HG03045 (cell line): ENCODE measurements around the gene PLCB2.

Source experiments
- ATAC-seq: cut with Tn5 transposase; IDR thresholded peaks from one replicate; pipeline ENCODE4 v1.9.1; 2021; ENCODE audit warnings: mild to moderate bottlenecking, moderate library complexity; ENCODE audit not compliant: unreplicated experiment

PLCB2 gene

GRCh38 chr15:40306371-40306770 lies 1.4 kb downstream of the PLCB2 start:
- no peak for ATAC-seq

DNA sequence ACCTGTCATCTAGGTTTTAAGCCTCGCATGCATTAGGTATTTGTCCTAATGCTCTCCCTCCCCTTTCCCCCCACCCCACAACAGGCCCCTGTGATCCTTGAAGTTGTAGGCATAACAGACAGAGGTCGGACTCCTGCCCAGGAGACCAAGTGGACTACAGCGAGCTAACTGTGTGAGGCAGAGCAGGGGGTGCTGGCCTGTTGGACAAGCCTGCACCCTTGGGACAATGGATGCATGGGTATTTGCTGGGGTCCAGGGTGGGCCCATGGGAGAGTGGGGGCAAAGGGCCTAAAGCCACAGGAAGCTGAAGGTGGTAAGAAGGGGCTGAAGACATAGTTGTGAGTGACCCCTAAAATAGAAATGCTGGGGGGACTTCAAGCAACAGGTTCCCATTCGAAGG lies 2.5 kb downstream of the PLCB2 start:
- ATAC-seq: no peak

DNA sequence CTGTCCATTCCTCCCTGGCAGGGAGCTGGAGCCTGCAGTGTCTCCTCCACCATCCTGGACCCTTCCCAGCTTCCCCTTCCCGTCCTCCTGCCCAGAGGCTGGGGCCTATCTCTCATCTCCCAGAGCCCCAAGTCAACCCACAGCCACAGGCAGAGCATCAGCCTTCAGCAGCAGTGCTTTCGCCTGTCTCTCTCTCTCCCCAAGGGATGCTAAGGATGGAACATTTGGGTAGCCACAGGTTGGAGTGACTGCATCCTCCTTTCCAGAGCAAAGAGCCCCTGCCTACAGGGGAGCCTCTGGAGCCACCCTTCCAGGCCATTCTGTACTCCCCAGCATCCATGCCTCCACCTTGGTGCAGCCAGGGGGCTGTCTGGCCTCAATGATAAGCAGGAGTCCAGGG lies 4.2 kb downstream of the PLCB2 start:
- ATAC-seq: no peak

DNA sequence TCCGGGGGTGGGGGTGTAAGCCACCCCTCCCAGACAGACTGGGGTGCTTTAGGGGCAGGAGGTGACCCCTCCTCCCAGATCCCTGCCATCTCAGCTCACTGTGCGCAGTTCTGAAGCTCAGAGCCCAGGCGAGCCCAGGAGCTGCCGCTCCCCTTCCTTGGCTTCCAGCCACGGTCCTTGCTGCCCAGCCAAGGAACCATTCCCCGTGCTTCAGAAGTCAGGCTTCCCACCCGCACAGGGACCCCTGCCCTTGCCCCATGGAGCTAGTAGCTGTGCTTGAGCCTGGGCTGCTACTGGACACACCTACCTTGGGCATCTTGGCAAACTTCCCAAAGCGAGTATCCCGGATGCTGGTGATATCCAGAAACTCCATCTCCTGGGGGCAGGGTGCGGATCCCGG lies 4.8 kb downstream of the PLCB2 start:
- ATAC-seq: no peak

DNA sequence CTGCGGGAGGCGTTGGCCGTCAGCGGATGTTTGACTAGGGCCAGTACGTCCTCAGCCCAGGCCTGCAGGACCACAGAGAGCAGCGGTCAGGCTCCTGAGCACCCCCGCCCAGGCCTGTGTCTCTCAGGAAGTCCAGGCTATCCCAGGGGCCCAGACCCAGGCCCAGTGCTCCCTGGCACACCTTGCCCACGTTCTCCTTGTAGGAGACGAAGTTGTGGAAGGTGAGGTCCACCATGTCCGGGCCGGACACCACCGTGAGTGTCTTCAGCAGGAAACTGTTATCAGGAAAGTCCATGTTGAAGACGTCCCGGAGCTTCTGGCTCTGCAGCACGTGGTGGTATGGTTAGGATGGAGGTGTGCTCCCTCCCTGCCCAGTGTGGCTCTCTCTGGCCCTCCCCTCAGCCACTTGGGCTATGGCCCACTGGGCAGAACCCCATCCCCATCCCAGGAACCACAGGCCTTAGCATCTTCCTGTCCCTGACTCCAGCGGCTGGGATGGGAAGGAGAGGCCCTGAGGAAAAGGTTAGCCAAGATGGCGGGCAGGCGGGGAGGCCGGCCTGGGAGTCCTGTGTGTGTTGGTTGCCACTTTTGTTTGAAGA lies 5.3 kb downstream of the PLCB2 start:
- no peak for ATAC-seq

DNA sequence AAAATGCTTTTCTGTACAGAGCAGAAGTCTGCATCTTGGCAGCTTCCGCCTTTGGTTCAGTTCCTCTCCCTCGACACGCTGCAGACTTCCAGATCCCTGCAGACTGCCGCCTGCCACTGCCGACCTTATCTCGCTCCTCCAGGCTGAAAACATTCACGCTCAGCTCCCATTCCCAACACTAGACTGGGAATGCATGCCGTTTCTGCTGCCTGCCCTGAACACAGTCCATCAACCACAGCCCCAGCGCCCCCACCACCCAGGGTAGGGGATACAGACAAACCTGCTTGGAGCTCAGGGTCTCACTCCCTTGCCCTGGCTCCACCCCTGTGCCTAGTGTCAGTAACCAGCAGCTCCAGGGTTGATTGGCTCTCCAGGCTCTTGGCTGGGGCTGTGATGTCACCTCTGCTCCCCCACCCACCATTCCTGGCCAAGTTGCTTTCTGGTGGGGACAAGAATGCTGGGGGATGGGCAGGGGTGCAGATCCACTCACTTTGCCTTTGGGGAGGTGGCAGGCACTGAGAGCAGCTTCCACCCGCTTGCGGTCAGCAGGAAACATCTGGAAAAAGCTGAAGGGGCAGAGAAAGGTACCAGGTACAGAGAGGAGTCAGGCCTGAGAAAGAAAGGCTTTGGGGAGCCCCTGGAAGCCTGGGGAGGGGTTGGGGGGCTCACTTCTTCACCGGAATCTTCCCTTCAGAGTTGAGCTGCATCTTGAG lies 6.1 kb downstream of the PLCB2 start:
- ATAC-seq: no peak

GRCh38 chr15:40300771-40301170 lies 7.0 kb downstream of the PLCB2 start:
- ATAC-seq: no peak

GRCh38 chr15:40300367-40300766 lies 7.4 kb downstream of the PLCB2 start:
- ATAC-seq: no peak

- ATAC-seq: no peak
These were observed 9.4 kb downstream of the PLCB2 start for GRCh38 chr15:40298216-40298935.

- ATAC-seq: no peak
These were observed 10.4 kb downstream of the PLCB2 start for GRCh38 chr15:40297356-40297755.

GRCh38 chr15:40296561-40297230 lies 11.0 kb downstream of the PLCB2 start:
- no peak for ATAC-seq

GRCh38 chr15:40295877-40296560 lies 11.7 kb downstream of the PLCB2 start:
- no peak for ATAC-seq

- ATAC-seq: no peak
These were observed 12.4 kb downstream of the PLCB2 start for GRCh38 chr15:40295297-40295696.

GRCh38 chr15:40293905-40294895 lies 13.5 kb downstream of the PLCB2 start:
- no peak for ATAC-seq

DNA sequence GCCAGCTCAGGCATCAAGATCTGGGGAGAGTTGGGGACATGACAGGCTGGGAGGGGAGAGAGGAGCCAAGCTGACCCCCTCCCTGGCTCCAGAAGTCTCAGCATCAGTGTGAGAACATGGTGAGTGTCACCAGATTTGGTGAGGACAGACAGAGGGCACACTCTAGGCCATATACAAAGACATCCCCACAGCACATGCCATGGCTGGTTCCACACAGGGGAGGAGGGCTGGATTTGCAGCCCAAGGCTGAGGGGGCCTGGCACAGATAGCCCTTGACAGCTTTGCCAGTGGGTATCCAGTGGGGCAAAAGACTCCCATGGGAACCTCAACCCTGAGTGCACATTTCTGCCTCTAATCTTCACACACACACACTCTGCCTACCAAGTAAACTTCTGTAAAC lies 14.7 kb downstream of the PLCB2 start:
- ATAC-seq: no peak

DNA sequence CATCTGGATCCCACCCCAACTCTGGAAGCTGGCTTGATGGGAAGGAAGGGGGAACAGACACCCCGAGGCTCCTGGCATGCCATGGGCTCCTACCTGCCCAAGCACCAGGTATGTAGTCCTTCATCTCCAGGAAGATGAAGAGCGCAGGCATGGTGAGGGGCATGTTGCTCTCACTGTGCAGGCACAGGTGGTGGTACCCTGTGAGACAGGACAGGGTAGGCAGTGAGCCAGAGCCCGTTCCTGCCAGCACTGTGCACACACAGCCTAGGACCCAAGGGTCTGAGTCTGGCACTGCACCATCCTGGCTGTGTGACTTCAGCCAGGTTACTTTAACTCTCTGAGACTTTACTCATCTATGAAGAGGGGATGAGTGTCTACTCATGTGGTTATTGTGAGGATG lies 15.5 kb downstream of the PLCB2 start:
- ATAC-seq: no peak

DNA sequence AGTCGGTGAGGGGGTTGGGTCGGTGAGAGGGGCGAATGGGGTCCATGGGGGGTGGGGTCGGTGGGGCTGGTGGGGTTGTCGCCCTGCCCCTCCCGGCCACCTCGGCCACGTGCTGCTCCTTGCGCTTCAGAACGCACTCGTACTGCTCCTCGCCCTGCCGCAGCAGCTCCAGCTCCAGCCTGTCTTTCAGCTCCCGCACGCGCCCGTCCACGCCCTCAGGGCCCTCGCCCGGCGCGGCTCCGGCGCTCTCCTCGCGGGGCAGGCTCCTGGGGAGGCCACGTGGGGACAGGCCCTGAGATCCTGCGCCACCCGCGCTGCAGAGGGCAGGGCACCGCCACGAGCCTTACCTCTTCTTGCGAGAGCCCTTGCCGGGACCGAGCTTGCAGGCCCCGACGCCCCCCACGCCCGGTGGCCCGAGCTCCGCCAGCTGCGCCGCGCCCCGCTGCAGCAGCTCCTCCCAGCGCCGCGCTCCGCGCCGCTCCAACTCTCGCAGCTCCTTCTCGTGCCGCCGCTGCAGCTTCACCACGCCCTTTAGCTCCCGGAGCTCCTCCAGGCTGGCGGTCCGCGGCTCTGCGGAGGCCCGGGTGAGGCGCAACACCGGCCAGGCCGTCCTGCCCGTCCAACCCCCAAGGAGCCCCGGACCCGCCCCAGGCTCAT lies 16.7 kb downstream of the PLCB2 start:
- no peak for ATAC-seq

DNA sequence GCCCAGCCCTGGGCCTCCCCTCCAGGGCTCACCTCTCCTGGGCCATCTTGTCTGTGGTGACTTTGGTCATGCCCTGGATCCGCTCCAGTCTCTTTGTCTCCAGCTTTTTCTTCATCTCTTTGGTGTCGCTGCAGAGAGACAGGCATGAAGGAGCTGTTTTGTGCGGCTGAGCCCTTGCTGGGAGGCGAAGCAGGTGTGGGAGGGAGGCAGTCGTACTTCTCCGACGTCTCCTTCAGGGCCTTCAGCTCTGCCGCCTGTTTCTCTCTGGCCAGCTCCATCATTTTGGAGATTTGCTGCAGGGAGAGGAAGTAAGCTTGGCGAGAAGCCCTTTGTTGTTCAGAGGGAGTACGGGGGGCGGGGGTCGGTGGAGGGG lies 17.2 kb downstream of the PLCB2 start:
- no peak for ATAC-seq

DNA sequence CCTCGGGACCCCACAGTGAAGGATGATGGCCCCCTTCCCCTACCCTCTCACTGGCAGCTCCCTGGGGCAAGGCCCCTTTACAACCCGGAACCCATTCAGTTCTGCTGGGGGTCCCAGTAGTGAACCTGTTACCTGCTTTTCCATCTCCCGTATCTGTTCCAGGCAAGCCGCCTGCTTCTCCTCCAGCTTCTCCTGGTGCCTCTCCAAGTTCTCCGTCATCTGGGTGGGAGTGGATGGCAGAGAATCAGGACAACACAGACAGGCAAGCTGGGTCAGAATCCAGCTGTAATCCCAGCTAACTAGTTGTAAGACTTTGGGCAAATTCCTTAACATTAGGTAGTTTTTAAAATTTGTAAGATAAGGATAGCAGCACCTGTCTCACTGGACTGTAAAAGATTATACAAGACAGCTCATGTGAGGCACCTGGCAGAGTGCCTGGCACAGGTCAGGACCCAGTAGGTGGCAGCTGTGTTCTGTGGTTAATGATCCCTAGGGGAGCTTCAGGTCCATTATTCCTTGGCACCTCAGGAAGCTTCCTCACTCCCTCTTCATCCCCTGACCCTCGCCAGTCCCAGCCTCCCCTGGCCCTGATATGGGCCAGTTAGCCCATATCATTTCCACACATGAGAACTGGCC lies 18.5 kb downstream of the PLCB2 start:
- ATAC-seq: no peak
